GM21367 (cell line): ENCODE data around the gene STUB1.
"Not testable (repeated sequence)": the region's sequence is repeated elsewhere in the genome, so short reads cannot be mapped to it uniquely, and the experiment has no call there.

ENCODE experiments used
- ATAC-seq: cut with Tn5 transposase; IDR thresholded peaks from one replicate; pipeline ENCODE4 v1.9.1; 2021; ENCODE audit not compliant: unreplicated experiment

STUB1 gene

GRCh38 chr16:678209-678857 is 1.9 kb upstream of the STUB1 start:
- no peak for ATAC-seq

GRCh38 chr16:678858-679813 is 1.1 kb upstream of the STUB1 start:
- no peak for ATAC-seq

- ATAC-seq, result no peak
Observed at GRCh38 chr16:680625-680945, 375 bp downstream of the STUB1 start.

GRCh38 chr16:680967-681745 is 946 bp downstream of the STUB1 start:
- ATAC-seq, result no peak

GRCh38 chr16:681746-682427 is 1.7 kb downstream of the STUB1 start:
- no peak for ATAC-seq

- no peak for ATAC-seq
Observed at GRCh38 chr16:682493-683395, 2.5 kb downstream of the STUB1 start.

- ATAC-seq, result no peak
Observed at GRCh38 chr16:683396-684070, 3.3 kb downstream of the STUB1 start.

- ATAC-seq, result peak; percentile 56
Observed at GRCh38 chr16:684071-684794, 4.0 kb downstream of the STUB1 start, which contains the start of gene JMJD8. JMJD8 (minus strand) TSS chr16:684334; CDS start chr16:684319, 15 bp downstream.

GRCh38 chr16:684961-685696 is 4.9 kb downstream of the STUB1 start:
- no peak for ATAC-seq

- no peak for ATAC-seq
Observed at GRCh38 chr16:685967-686366, 5.8 kb downstream of the STUB1 start.

- ATAC-seq, result no peak
Observed at GRCh38 chr16:686459-687260, 6.5 kb downstream of the STUB1 start.

GRCh38 chr16:687499-687898 is 7.3 kb downstream of the STUB1 start:
- no peak for ATAC-seq

GRCh38 chr16:689175-689897 is 9.1 kb downstream of the STUB1 start:
- ATAC-seq, result no peak

- not testable (repeated sequence) for ATAC-seq
Observed at GRCh38 chr16:691242-691641, 11.0 kb downstream of the STUB1 start.

- no peak for ATAC-seq
Observed at GRCh38 chr16:692356-693108, 12.3 kb downstream of the STUB1 start.

- no peak for ATAC-seq
Observed at GRCh38 chr16:693364-693763, 13.2 kb downstream of the STUB1 start.
